H9 (cell line): Measurements from ENCODE around the gene SLC7A1. TPM values are rescaled to one million over a fixed set of nuclear protein-coding genes. Genes with fewer than 3 reads are reported as not detected.

Experiments
- DNase-seq: peaks from one replicate; pipeline ENCODE4 v3.0.0-alpha.2; 2017
- H2AFZ ChIP-seq: one replicate; pipeline ENCODE4 v1.6.1; 2013; ENCODE audit warnings: mild to moderate bottlenecking, low read length, control low read depth, moderate library complexity
- H2AK5ac ChIP-seq: 2 replicates; pipeline ENCODE4 v1.6.1; 2013; ENCODE audit warnings: low read length, control low read depth, mixed read lengths; ENCODE audit not compliant: insufficient read length
- H2BK120ac ChIP-seq: one replicate; pipeline ENCODE4 v1.6.1; 2013; ENCODE audit warnings: low read depth, mild to moderate bottlenecking, low read length, control low read depth, inconsistent platforms; ENCODE audit not compliant: poor library complexity, severe bottlenecking
- H2BK12ac ChIP-seq: 2 replicates; pipeline ENCODE4 v1.6.1; 2013; ENCODE audit warnings: low read length, control low read depth, mixed read lengths, low read depth; ENCODE audit not compliant: insufficient read length
- H2BK15ac ChIP-seq: 2 replicates; pipeline ENCODE4 v1.6.1; 2013; ENCODE audit warnings: low read depth, low read length, control low read depth
- H2BK20ac ChIP-seq: one replicate; pipeline ENCODE4 v1.6.1; 2013; ENCODE audit warnings: low read depth, mild to moderate bottlenecking, low read length, control low read depth, inconsistent platforms; ENCODE audit not compliant: poor library complexity, severe bottlenecking
- H2BK5ac ChIP-seq: 2 replicates; pipeline ENCODE4 v1.6.1; 2013; ENCODE audit warnings: low read length, control low read depth, mixed read lengths; ENCODE audit not compliant: insufficient read length
- H3K14ac ChIP-seq: 2 replicates; pipeline ENCODE4 v1.6.1; 2013; ENCODE audit warnings: low read length, control low read depth; ENCODE audit not compliant: insufficient read depth
- H3K18ac ChIP-seq: 2 replicates; pipeline ENCODE4 v1.6.1; 2013; ENCODE audit warnings: low read depth, mild to moderate bottlenecking, mixed read lengths, low read length, control low read depth; ENCODE audit not compliant: insufficient read length
- H3K23ac ChIP-seq: 2 replicates; pipeline ENCODE4 v1.6.1; 2013; ENCODE audit warnings: low read length, control low read depth, mixed read lengths, low read depth; ENCODE audit not compliant: insufficient read length
- H3K23me2 ChIP-seq: 2 replicates; pipeline ENCODE4 v1.6.1; 2013; ENCODE audit warnings: low read depth, mild to moderate bottlenecking, mixed read lengths, low read length, control low read depth; ENCODE audit not compliant: insufficient read length, poor library complexity, severe bottlenecking
- H3K27ac ChIP-seq: 2 replicates; pipeline ENCODE4 v1.5.1; 2013; ENCODE audit warnings: low read length, control low read depth, mixed read lengths, low read depth; ENCODE audit not compliant: insufficient read length
- H3K27me3 ChIP-seq: 2 replicates; pipeline ENCODE4 v1.6.1; 2013; ENCODE audit warnings: low read length, control low read depth, inconsistent platforms; ENCODE audit not compliant: insufficient read depth
- H3K4ac ChIP-seq: 2 replicates; pipeline ENCODE4 v1.6.1; 2013; ENCODE audit warnings: low read depth, mild to moderate bottlenecking, control low read depth, inconsistent platforms, low read length, moderate library complexity
- H3K4me1 ChIP-seq: 2 replicates; pipeline ENCODE4 v1.6.1; 2013; ENCODE audit warnings: low read length, control low read depth, inconsistent platforms; ENCODE audit not compliant: insufficient read depth
- H3K4me2 ChIP-seq: 2 replicates; pipeline ENCODE4 v1.6.1; 2013; ENCODE audit warnings: low read length, control low read depth, mixed read lengths; ENCODE audit not compliant: insufficient read length, insufficient read depth
- H3K56ac ChIP-seq: 2 replicates; pipeline ENCODE4 v1.6.1; 2013; ENCODE audit warnings: low read depth, mild to moderate bottlenecking, mixed read lengths, low read length, control low read depth; ENCODE audit not compliant: insufficient read length
- H3K79me1 ChIP-seq: 2 replicates; pipeline ENCODE4 v1.6.1; 2013; ENCODE audit warnings: low read depth, mild to moderate bottlenecking, moderate library complexity, low read length, control low read depth, inconsistent platforms; ENCODE audit not compliant: insufficient read depth, poor library complexity, severe bottlenecking
- H3K79me2 ChIP-seq: 2 replicates; pipeline ENCODE4 v1.6.1; 2013; ENCODE audit warnings: low read length, control low read depth, inconsistent platforms; ENCODE audit not compliant: insufficient read depth
- H3K9ac ChIP-seq: 2 replicates; pipeline ENCODE4 v1.6.1; 2013; ENCODE audit warnings: low read length, control low read depth, mixed read lengths; ENCODE audit not compliant: insufficient read length; ENCODE audit errors: extremely low read depth
- H3K9me3 ChIP-seq: one replicate; pipeline ENCODE4 v1.6.1; 2013; ENCODE audit warnings: low read depth, low read length, inconsistent platforms; ENCODE audit not compliant: control insufficient read depth
- H3T11ph ChIP-seq: one replicate; pipeline ENCODE4 v1.6.1; 2013; ENCODE audit warnings: mild to moderate bottlenecking, low read length, control low read depth, inconsistent platforms
- H4K20me1 ChIP-seq: one replicate; pipeline ENCODE4 v1.6.1; 2013; ENCODE audit not compliant: control insufficient read depth, insufficient read length, insufficient read depth
- H4K5ac ChIP-seq: 2 replicates; pipeline ENCODE4 v1.6.1; 2013; ENCODE audit warnings: low read depth, mild to moderate bottlenecking, mixed read lengths, low read length, control low read depth; ENCODE audit not compliant: insufficient read length
- H4K8ac ChIP-seq: replicated peaks from 2 replicates; pipeline ENCODE4 v1.6.1; 2013; ENCODE audit warnings: low read length, control low read depth, mixed read lengths, low read depth; ENCODE audit not compliant: insufficient read length
- H4K91ac ChIP-seq: 2 replicates; pipeline ENCODE4 v1.6.1; 2013; ENCODE audit warnings: low read depth, mild to moderate bottlenecking, moderate library complexity, mixed read lengths, low read length, control low read depth; ENCODE audit not compliant: insufficient read length
- H3K27ac Mint-ChIP-seq, 3 experiments: 2 replicates in 2 of 3; 3 replicates in 1 of 3; pipeline ENCODE4 v1.8.0; 2020 to 2021; ENCODE audit warnings: mixed read lengths in 3 of 3, mild to moderate bottlenecking in 1 of 3, moderate library complexity in 1 of 3
- H3K27me3 Mint-ChIP-seq: 2 replicates; pipeline ENCODE4 v1.8.0; 2021; ENCODE audit warnings: low read depth, mild to moderate bottlenecking, moderate library complexity, mixed read lengths
- H3K36me3 Mint-ChIP-seq, 3 experiments: 2 replicates in 2 of 3; 3 replicates in 1 of 3; pipeline ENCODE4 v1.8.0; 2020 to 2021; ENCODE audit warnings: low read depth in 3 of 3, mixed read lengths in 3 of 3; ENCODE audit not compliant: insufficient read depth in 1 of 3
- H3K4me1 Mint-ChIP-seq, 2 experiments: 2 replicates each; pipeline ENCODE4 v1.8.0; 2020; ENCODE audit warnings: mixed read lengths in 2 of 2
- H3K4me3 Mint-ChIP-seq, 2 experiments: 2 replicates in 1 of 2; 3 replicates in 1 of 2; pipeline ENCODE4 v1.8.0; 2020 to 2021; ENCODE audit warnings: mild to moderate bottlenecking in 2 of 2, mixed read lengths in 2 of 2, moderate library complexity in 1 of 2
- H3K9me3 Mint-ChIP-seq, 2 experiments: 2 replicates in 1 of 2; 3 replicates in 1 of 2; pipeline ENCODE4 v1.8.0; 2020; ENCODE audit warnings: mild to moderate bottlenecking in 2 of 2, mixed read lengths in 2 of 2, moderate library complexity in 1 of 2
- CTCF ChIP-seq: fragments of 200-600 bp; sonication (generic); conservative IDR thresholded peaks from 3 replicates; pipeline ENCODE4 v1.8.0; 2021; ENCODE audit warnings: antibody characterized with exemption, mild to moderate bottlenecking
- WGBS: extraction: QIAGEN DNeasy Blood & Tissue Kit; methylation state at CpG from one replicate; pipeline ENCODE4 v1.1.7; 2013; ENCODE audit warnings: missing lambda C conversion rate, low lambda C conversion rate, mixed read lengths; ENCODE audit not compliant: insufficient read length; ENCODE audit errors: extremely low coverage; 5-methylcytosine and 5-hydroxymethylcytosine counted together
- total RNA-seq: library from RNA; stranded (reverse); gene quantifications from 2 replicates; pipeline ENCODE4 v1.2.1, GENCODE V29; 2021

The SLC7A1 gene
- total RNA-seq, 1 experiment from 2014 or later, result 109 TPM

GRCh38 chr13:29484796-29485195 is 110.7 kb downstream of the SLC7A1 start:
- no peaks in the 10 kb centered on the region for H3K27me3 Mint-ChIP-seq
- H3K4me3 Mint-ChIP-seq, result no peak overlapping the region
- H3K27ac Mint-ChIP-seq, result no peak overlapping the region
- H3K9me3 Mint-ChIP-seq, result no peaks in the 10 kb centered on the region
- no peak overlapping the region for H3K9ac ChIP-seq
- H2BK120ac ChIP-seq, result no peak overlapping the region
- no peak for TF ChIP-seq CTCF
- H3K79me1 ChIP-seq, result no peaks in the 10 kb centered on the region
- WGBS, result no CpG with 5 or more reads among the region's 7 CpGs
- peaks cover 11% of the 10 kb centered on the region; the same call in 1 of the 2 replicates for H3K4me1 ChIP-seq
- no peak overlapping the region for H4K91ac ChIP-seq
- H3K79me2 ChIP-seq, result no peaks in the 10 kb centered on the region
- no peak overlapping the region for H3K18ac ChIP-seq
- H3T11ph ChIP-seq, result no peak overlapping the region
- H2BK15ac ChIP-seq, result no peak overlapping the region
- H2AFZ ChIP-seq, result no peak overlapping the region
- H3K4me1 Mint-ChIP-seq, result peaks cover 36 to 40% of the 10 kb centered on the region in 2 experiments
- no peak overlapping the region for H3K23ac ChIP-seq
- no peak overlapping the region for H2BK5ac ChIP-seq
- H4K5ac ChIP-seq, result no peak overlapping the region
- H3K4ac ChIP-seq, result no peak overlapping the region
- H4K20me1 ChIP-seq, result no peaks in the 10 kb centered on the region
- no peak overlapping the region for H4K8ac ChIP-seq
- H2BK20ac ChIP-seq, result no peak overlapping the region
- no peaks in the 10 kb centered on the region for H3K9me3 ChIP-seq
- H3K36me3 Mint-ChIP-seq, result no peaks in the 10 kb centered on the region
- DNase-seq, result no peak
- no peak overlapping the region for H3K27ac ChIP-seq
- no peaks in the 10 kb centered on the region for H3K27me3 ChIP-seq
- no peak overlapping the region for H3K56ac ChIP-seq
- H3K14ac ChIP-seq, result no peak overlapping the region
- H2BK12ac ChIP-seq, result no peak overlapping the region
- H2AK5ac ChIP-seq, result no peak overlapping the region
- no peaks in the 10 kb centered on the region for H3K23me2 ChIP-seq
- H3K4me2 ChIP-seq, result no peak overlapping the region
